Caco-2 (cell line): ENCODE data around the gene TRMT112. TPM values are rescaled to one million over a fixed set of nuclear protein-coding genes. Genes with fewer than 3 reads are reported as not detected.

Experiments used
- BruUV-seq: library from RNA; stranded (reverse); fragments of 400-500 nt; replicated peaks from 2 replicates; lab custom pipeline; 2021; lab: Mats Ljungman, UMichigan
- CTCF ChIA-PET: fragments of 300-600 bp; sonication (Branson Sonifier 250); formaldehyde crosslinking; loops from one replicate; lab custom pipeline; 2022; ENCODE audit warnings: antibody characterized with exemption; lab: Charles Lee
- POLR2A ChIA-PET: fragments of 300-600 bp; sonication (Branson Sonifier 250); formaldehyde crosslinking; loops from one replicate; lab custom pipeline; 2022; ENCODE audit warnings: antibody characterized with exemption; lab: Charles Lee
- DNase-seq, 2 experiments: peaks; one replicate each; pipeline versions ENCODE4 v3.0.0 to v3.0.0-alpha.2; 2020 to 2022
- H3K27me3 ChIP-seq: replicated peaks from 2 replicates; pipeline ENCODE4 v1.6.0; 2011; ENCODE audit warnings: low read length; ENCODE audit not compliant: control insufficient read depth, insufficient read depth
- H3K36me3 ChIP-seq: 2 replicates; pipeline ENCODE4 v1.5.1; 2011; ENCODE audit warnings: low read length; ENCODE audit not compliant: control insufficient read depth, insufficient read depth
- H3K4me1 ChIP-seq: fragments of 250-450 bp; sonication (Bioruptor Pico); 2 replicates; pipeline ENCODE4 v1.5.1; 2020; ENCODE audit warnings: mild to moderate bottlenecking
- H3K4me3 ChIP-seq: 2 replicates; pipeline ENCODE4 v1.5.1; 2011; ENCODE audit warnings: low read depth, mild to moderate bottlenecking, control low read depth, low read length
- H3K9me3 ChIP-seq: fragments of 250-450 bp; sonication (Bioruptor Pico); 2 replicates; pipeline ENCODE4 v1.5.1; 2020; ENCODE audit warnings: mild to moderate bottlenecking, moderate library complexity
- H3K27ac Mint-ChIP-seq: one replicate; pipeline ENCODE4 v1.8.0; 2022; ENCODE audit warnings: mixed read lengths; ENCODE audit not compliant: unreplicated experiment
- H3K27me3 Mint-ChIP-seq: one replicate; pipeline ENCODE4 v1.8.0; 2022; ENCODE audit warnings: mixed read lengths; ENCODE audit not compliant: insufficient read depth, unreplicated experiment
- H3K36me3 Mint-ChIP-seq: one replicate; pipeline ENCODE4 v1.8.0; 2022; ENCODE audit warnings: mild to moderate bottlenecking, mixed read lengths; ENCODE audit not compliant: insufficient read depth, unreplicated experiment
- H3K4me1 Mint-ChIP-seq: one replicate; pipeline ENCODE4 v1.8.0; 2022; ENCODE audit warnings: low read depth, mixed read lengths; ENCODE audit not compliant: unreplicated experiment
- H3K4me3 Mint-ChIP-seq: one replicate; pipeline ENCODE4 v1.8.0; 2022; ENCODE audit warnings: mild to moderate bottlenecking, moderate library complexity, mixed read lengths; ENCODE audit not compliant: unreplicated experiment
- H3K9me3 Mint-ChIP-seq: one replicate; pipeline ENCODE4 v1.8.0; 2022; ENCODE audit warnings: mixed read lengths; ENCODE audit not compliant: unreplicated experiment
- CTCF ChIP-seq, 2 experiments: fragments of 200-600 bp in 1 of 2; IDR thresholded peaks; 1 replicate in 1 of 2; 2 replicates in 1 of 2; pipeline versions ENCODE4 v1.5.1 to v1.8.0; 2011 to 2022; ENCODE audit warnings: antibody characterized with exemption in 1 of 2, control low read depth in 1 of 2, inconsistent platforms in 1 of 2, low read depth in 1 of 2, low read length in 1 of 2, mild to moderate bottlenecking in 1 of 2, moderate library complexity in 1 of 2; ENCODE audit not compliant: insufficient read depth in 1 of 2, severe bottlenecking in 1 of 2, unreplicated experiment in 1 of 2
- intact Hi-C: fragments of 100-400 bp; cut with micrococcal nuclease; formaldehyde crosslinking; loops from one replicate; pipeline ENCODE4 v1.10.0; 2022; ENCODE audit not compliant: unreplicated experiment
- total RNA-seq: library from RNA; stranded (reverse); gene quantifications from 2 replicates; pipeline ENCODE4 v1.2.3, GENCODE V29; 2022

The TRMT112 gene
- total RNA-seq, 1 experiment from 2014 or later = 246 TPM

GRCh38 chr11:64304316-64305072 is 12.9 kb downstream of the TRMT112 start:
- Histone ChIP-seq H3K36me3 (peaks cover 3% of the 10 kb centered on the region; the same call in 1 of the 2 replicates), H3K27me3 (no peaks in the 10 kb centered on the region), H3K9me3 (no peaks in the 10 kb centered on the region), H3K4me3 (peak overlapping the region; percentile 65), H3K4me1 (peaks cover 28% of the 10 kb centered on the region)
- POLR2A ChIA-PET = interaction anchor here (0.6 to 3.5 kb wide), 15 partner anchors 13 to 1639 kb away, joined by 3 to 86 read pairs (median 6); partner anchors contain the start of genes BAD, FKBP2, NUDT22 and PLCB3
- DNase-seq = peak; percentile 93 to 95
- H3K4me1 Mint-ChIP-seq = peaks cover 9% of the 10 kb centered on the region
- H3K27ac Mint-ChIP-seq = peak overlapping the region; percentile 99
- H3K9me3 Mint-ChIP-seq = no peaks in the 10 kb centered on the region
- peak; percentile 87 to 97 for TF ChIP-seq CTCF (IDR thresholded peaks at IDR 0.05; ENCODE audit: insufficient read depth in 1 of 2, low read depth in 1 of 2, low read length in 1 of 2, severe bottlenecking in 1 of 2, unreplicated experiment in 1 of 2)
- H3K4me3 Mint-ChIP-seq = peak overlapping the region; percentile 97
- intact Hi-C loops = loop anchor here (1.0 to 2.0 kb wide), 5 partner anchors 13 to 64 kb away; partner anchors contain the start of genes BAD, FKBP2, GPR137 and PLCB3
- TSS peak; percentile 98 for BruUV-seq
- CTCF ChIA-PET = interaction anchor here (0.5 to 5.8 kb wide), 25 partner anchors 8 to 805 kb away, joined by 3 to 61 read pairs (median 5); partner anchors contain the start of genes BAD, FKBP2, GPR137 and NUDT22
- peaks cover 44% of the 10 kb centered on the region for H3K36me3 Mint-ChIP-seq
- no peaks in the 10 kb centered on the region for H3K27me3 Mint-ChIP-seq

- peak overlapping the region; percentile 97 for H3K4me3 Mint-ChIP-seq
- DNase-seq = no peak
- Histone ChIP-seq H3K36me3 (peaks cover 3% of the 10 kb centered on the region; the same call in 1 of the 2 replicates), H3K9me3 (no peaks in the 10 kb centered on the region), H3K4me3 (peak overlapping the region; percentile 65), H3K27me3 (no peaks in the 10 kb centered on the region), H3K4me1 (peaks cover 26% of the 10 kb centered on the region)
- no peak for TF ChIP-seq CTCF (IDR thresholded peaks at IDR 0.05; ENCODE audit: insufficient read depth in 1 of 2, low read depth in 1 of 2, low read length in 1 of 2, severe bottlenecking in 1 of 2, unreplicated experiment in 1 of 2)
- H3K9me3 Mint-ChIP-seq = no peaks in the 10 kb centered on the region
- ChIA-PET CTCF (interaction anchor here (0.7 to 5.8 kb wide), 14 partner anchors 11 to 805 kb away, joined by 3 to 61 read pairs (median 8); partner anchors contain the start of genes BAD, FKBP2, GPR137 and NUDT22), POLR2A (interaction anchor here (0.6 to 3.5 kb wide), 7 partner anchors 13 to 1472 kb away, joined by 4 to 86 read pairs (median 9); partner anchors contain the start of genes FKBP2, NUDT22, PRDX5 and STX5)
- no peaks in the 10 kb centered on the region for H3K27me3 Mint-ChIP-seq
- peaks cover 44% of the 10 kb centered on the region for H3K36me3 Mint-ChIP-seq
- no TSS peak for BruUV-seq
- intact Hi-C loops = loop anchor here (1.0 to 2.0 kb wide), 3 partner anchors 19 to 63 kb away; partner anchors contain the start of genes BAD, FKBP2, GPR137 and PLCB3
- H3K4me1 Mint-ChIP-seq = peaks cover 9% of the 10 kb centered on the region
- H3K27ac Mint-ChIP-seq = peak overlapping the region; percentile 99
Observed at GRCh38 chr11:64304032-64304315, 13.4 kb downstream of the TRMT112 start.
